ENCODE results near the gene HSFX3. TPM values are rescaled to one million over a fixed set of nuclear protein-coding genes. Genes with fewer than 3 reads are reported as not detected.
"Not testable (repeated sequence)": the region's sequence is repeated elsewhere in the genome, so short reads cannot be mapped to it uniquely, and the experiment has no call there.

HSFX3 gene
- total and polyA plus RNA-seq, 2 of the 8 experiments (the other 6 are each of a cell fraction or from before 2014, with no cell fraction given) = not detected

DNA sequence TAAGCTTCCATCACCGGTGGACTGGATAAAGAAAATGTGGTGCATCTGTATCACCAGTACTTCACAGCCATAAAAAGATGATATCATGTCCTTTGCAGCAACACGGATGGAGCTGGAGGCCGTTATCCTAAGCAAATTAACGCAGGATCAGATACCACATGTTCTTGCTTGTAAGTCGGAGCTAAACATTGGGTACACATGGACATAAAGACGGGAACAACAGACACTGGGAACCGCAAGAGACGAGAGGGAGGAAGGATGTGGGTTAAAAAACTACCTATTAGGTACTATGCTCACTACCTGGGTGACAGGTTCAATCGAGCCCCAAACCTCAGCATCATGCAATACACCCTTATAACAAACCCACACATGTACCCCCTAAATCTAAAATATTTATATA is 28.3 kb downstream of the HSFX3 start (continued):
- no peak for TF ChIP-seq JUN (IDR thresholded peaks at IDR 0.05; ENCODE audit: low read depth, low read length)

DNA sequence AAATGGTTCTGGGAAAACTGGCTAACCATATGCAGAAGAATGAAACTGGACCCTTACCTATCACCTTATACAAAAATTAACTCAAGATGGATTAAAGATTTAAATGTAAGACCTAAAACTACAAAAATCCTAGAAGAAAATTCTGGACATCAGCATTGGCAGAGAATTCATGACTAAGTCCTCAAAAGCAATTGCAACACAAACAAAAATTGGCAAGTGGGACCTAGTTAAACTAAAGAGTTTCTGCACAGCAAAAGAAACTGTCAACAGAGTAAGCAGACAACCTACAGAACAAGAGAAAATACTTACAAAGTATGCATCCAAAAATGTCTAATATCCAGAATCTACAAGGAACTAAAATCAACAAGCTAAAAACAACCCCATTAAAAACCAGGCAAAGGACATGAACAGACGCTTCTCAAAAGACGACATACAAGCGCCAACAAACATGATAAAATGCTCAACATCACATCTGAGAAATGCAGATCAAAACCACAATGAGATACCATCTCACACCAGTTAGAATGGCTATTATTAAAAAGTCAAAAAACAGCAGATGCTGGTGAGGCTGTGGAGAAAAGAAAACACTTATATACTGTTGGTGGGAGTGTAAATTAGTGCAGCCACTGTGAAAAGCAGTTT is 29.0 kb downstream of the HSFX3 start:
- H4K91ac ChIP-seq (replicated peaks; ENCODE audit: insufficient read length, low read length); H4K8ac ChIP-seq (ENCODE audit: extremely low read depth, insufficient read depth, low read length); H4K5ac ChIP-seq (ENCODE audit: insufficient read length, low read depth, low read length); H3K23ac ChIP-seq (ENCODE audit: insufficient read length); POLR2A ChIA-PET (ENCODE audit: partially characterized antibody); H4K20me1 ChIP-seq (replicated peaks in 1 of 2; ENCODE audit: control insufficient read depth in 1 of 2, insufficient read depth in 2 of 2, low read length in 2 of 2); H3K4me1 ChIP-seq (replicated peaks in 1 of 4; ENCODE audit: control insufficient read depth in 3 of 4, insufficient read depth in 4 of 4, low read length in 3 of 4); H3K4me2 ChIP-seq (ENCODE audit: insufficient read depth in 1 of 2, low read depth in 2 of 2, low read length in 2 of 2); DNase-seq (ENCODE audit: low read depth in 1 of 2, low spot score in 2 of 2); H2AK5ac ChIP-seq (ENCODE audit: low read depth, low read length); H3K9ac ChIP-seq (replicated peaks in 1 of 4; ENCODE audit: extremely low read depth in 1 of 4, low read depth in 3 of 4, low read length in 3 of 4); H3K27ac ChIP-seq (ENCODE audit: low read depth, low read length); H2BK15ac ChIP-seq (ENCODE audit: low read length); H3K36me3 ChIP-seq (ENCODE audit: control insufficient read depth in 2 of 4, insufficient read depth in 4 of 4, low read length in 3 of 4); H2BK120ac ChIP-seq (replicated peaks; ENCODE audit: low read depth, low read length); H3K79me2 ChIP-seq (ENCODE audit: control insufficient read depth in 1 of 2, insufficient read depth in 2 of 2, low read length in 2 of 2); H2BK5ac ChIP-seq (ENCODE audit: low read depth, low read length); H2AFZ ChIP-seq (ENCODE audit: low read length); FAIRE-seq; H2BK12ac ChIP-seq (ENCODE audit: low read depth, low read length); H3K9me3 ChIP-seq (ENCODE audit: insufficient read depth in 2 of 2, low read depth in 1 of 2, low read length in 1 of 2); H3K4ac ChIP-seq (replicated peaks; ENCODE audit: insufficient read length, low read depth, low read length); H3K56ac ChIP-seq (replicated peaks; ENCODE audit: insufficient read length, low read depth, low read length); H3K27me3 ChIP-seq (replicated peaks in 1 of 4; ENCODE audit: control insufficient read depth in 3 of 4, extremely low read depth in 1 of 4, insufficient read depth in 3 of 4, low read length in 3 of 4); H3K18ac ChIP-seq (ENCODE audit: extremely low read depth, low read length); H3K4me3 ChIP-seq (ENCODE audit: extremely low read depth in 1 of 4, insufficient read depth in 2 of 4, low read depth in 3 of 4, low read length in 4 of 4); H3K79me1 ChIP-seq (ENCODE audit: low read depth, low read length); H3K23me2 ChIP-seq (ENCODE audit: low read depth, low read length); H2BK20ac ChIP-seq (ENCODE audit: low read length); H3K14ac ChIP-seq (ENCODE audit: insufficient read length): not testable (repeated sequence)
- 92% methylated on average over 3 of the region's 3 CpGs; no CpG with 5 or more reads in 1 of the 2 experiments for WGBS, 2 experiments (ENCODE audit: extremely low coverage in 1 of 2, insufficient coverage in 1 of 2, insufficient read length in 1 of 2, insufficient replicate concordance in 2 of 2, low coverage in 1 of 2, low lambda C conversion rate in 2 of 2, missing lambda C conversion rate in 1 of 2)
- CTCF ChIA-PET (ENCODE audit: partially characterized antibody) = interaction anchor here (1.2 to 3.5 kb wide), 3 partner anchors 8 to 19 kb away, joined by 3 to 18 read pairs (median 3); no protein-coding TSS in a partner anchor
